Erythroblast (primary cell): ENCODE measurements around the gene MRPL27.

Source experiments
- GATA1 ChIP-seq: IDR thresholded peaks from 2 replicates; pipeline ENCODE4 v1.6.1; 2011; ENCODE audit warnings: low read depth, mild to moderate bottlenecking, control low read depth, low read length, moderate library complexity
- POLR2A ChIP-seq: IDR thresholded peaks from 2 replicates; pipeline ENCODE4 v1.6.1; 2011; ENCODE audit warnings: mild to moderate bottlenecking, low read length

GRCh38 chr17:50356418-50356817 lies 16.6 kb downstream of the MRPL27 start:
- no peak for TF ChIP-seq POLR2A
- TF ChIP-seq GATA1: no peak
